Stimulated activated CD8-positive, alpha-beta memory T cell treated with anti-CD3 and anti-CD28 coated beads, Interleukin-7, amount 100 ng/mL, for 24 hours (primary cell): ENCODE measurements around the gene CIITA.

ENCODE experiments used
- DNase-seq: peaks from one replicate; pipeline ENCODE4 v3.0.0-alpha.2; 2020; ENCODE audit warnings: low read depth

The CIITA gene

GRCh38 chr16:10982465-10983150 lies 105.6 kb downstream of the CIITA start:
- no peak for DNase-seq

DNA sequence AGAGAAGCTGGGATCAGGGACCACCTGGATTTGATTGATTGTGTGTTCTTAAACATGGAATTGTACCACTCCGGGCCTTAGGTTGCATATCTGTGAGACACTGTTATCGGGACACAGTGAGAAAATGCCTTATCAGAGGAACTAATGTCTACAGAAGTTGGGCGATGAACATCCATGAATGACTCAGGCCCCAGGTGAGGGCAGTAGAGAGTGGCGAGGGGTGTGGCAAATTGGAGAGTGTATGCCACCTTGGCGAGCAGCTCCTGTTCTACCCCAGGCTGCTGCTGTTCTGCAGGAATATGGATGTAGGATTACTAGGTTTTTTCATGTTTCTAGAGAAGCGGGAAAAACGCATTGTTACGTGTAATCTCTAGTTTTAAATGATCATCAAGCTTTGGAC lies 106.2 kb downstream of the CIITA start:
- DNase-seq, result no peak

GRCh38 chr16:10984509-10984908 lies 107.5 kb downstream of the CIITA start:
- DNase-seq, result no peak
